Measurements from ENCODE around the gene SLC6A6.

Gene SLC6A6

DNA sequence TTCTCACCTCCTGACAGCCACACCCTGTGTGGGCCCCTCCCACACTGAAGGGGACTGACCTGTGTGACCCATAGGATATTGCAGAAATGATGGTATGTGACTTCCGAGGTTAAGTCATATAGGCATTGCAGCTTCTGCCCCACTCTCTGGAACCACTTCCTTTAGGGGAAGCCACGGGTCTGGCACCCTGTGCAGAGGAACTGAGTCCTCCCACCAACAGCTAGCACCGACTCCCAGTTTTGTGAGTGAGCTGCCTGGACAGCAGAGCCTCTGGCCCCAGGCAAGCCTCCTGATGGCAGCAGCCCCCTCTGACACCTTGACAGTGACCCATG lies 24.6 kb upstream of the SLC6A6 start:
- no peaks in the 10 kb centered on the region for H3K4me1 ChIP-seq (ENCODE audit: insufficient read depth, low read length, severe bottlenecking)
- H3K4me2 ChIP-seq (ENCODE audit: low read length) = no peak overlapping the region
- TF ChIP-seq EZH2 (IDR thresholded peaks at IDR 0.05; ENCODE audit: borderline replicate concordance, low read length) = no peak
- TF ChIP-seq, protein P1, sequence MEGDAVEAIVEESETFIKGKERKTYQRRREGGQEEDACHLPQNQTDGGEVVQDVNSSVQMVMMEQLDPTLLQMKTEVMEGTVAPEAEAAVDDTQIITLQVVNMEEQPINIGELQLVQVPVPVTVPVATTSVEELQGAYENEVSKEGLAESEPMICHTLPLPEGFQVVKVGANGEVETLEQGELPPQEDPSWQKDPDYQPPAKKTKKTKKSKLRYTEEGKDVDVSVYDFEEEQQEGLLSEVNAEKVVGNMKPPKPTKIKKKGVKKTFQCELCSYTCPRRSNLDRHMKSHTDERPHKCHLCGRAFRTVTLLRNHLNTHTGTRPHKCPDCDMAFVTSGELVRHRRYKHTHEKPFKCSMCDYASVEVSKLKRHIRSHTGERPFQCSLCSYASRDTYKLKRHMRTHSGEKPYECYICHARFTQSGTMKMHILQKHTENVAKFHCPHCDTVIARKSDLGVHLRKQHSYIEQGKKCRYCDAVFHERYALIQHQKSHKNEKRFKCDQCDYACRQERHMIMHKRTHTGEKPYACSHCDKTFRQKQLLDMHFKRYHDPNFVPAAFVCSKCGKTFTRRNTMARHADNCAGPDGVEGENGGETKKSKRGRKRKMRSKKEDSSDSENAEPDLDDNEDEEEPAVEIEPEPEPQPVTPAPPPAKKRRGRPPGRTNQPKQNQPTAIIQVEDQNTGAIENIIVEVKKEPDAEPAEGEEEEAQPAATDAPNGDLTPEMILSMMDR (IDR thresholded peaks at IDR 0.05; ENCODE audit: low read length) = no peak

GRCh38 chr3:14378415-14378814 lies 24.0 kb upstream of the SLC6A6 start:
- no peak overlapping the region for H3K27ac ChIP-seq (ENCODE audit: low read depth, low read length, poor library complexity, severe bottlenecking)
- TF ChIP-seq EZH2 (IDR thresholded peaks at IDR 0.05; ENCODE audit: borderline replicate concordance, low read length) = no peak
- TF ChIP-seq, protein P1 (IDR thresholded peaks at IDR 0.05; ENCODE audit: low read length) = no peak
- H3K27me3 ChIP-seq (ENCODE audit: insufficient read depth, low read length) = peaks cover 9% of the 10 kb centered on the region; the same call in 1 of the 2 replicates
- H3K4me3 ChIP-seq (ENCODE audit: low read depth, low read length, poor library complexity, severe bottlenecking) = no peak overlapping the region
- H3K4me1 ChIP-seq (ENCODE audit: insufficient read depth, low read length, severe bottlenecking) = no peaks in the 10 kb centered on the region
- no peaks in the 10 kb centered on the region for H4K20me1 ChIP-seq (ENCODE audit: insufficient read depth, low read length)
- H3K9me2 ChIP-seq (ENCODE audit: low read depth, low read length) = no peaks in the 10 kb centered on the region
- no peaks in the 10 kb centered on the region for H3K79me2 ChIP-seq (ENCODE audit: insufficient read depth, low read length)
- H3K9ac ChIP-seq (ENCODE audit: low read length) = no peak overlapping the region
- H3K4me2 ChIP-seq (ENCODE audit: low read length) = no peak overlapping the region
- no peaks in the 10 kb centered on the region for H3K9me3 ChIP-seq (ENCODE audit: low read length)
- no peaks in the 10 kb centered on the region for H3F3A ChIP-seq (ENCODE audit: insufficient read depth, low read length)
- H3K36me3 ChIP-seq (ENCODE audit: insufficient read depth, low read length) = no peaks in the 10 kb centered on the region
- H2AFZ ChIP-seq (ENCODE audit: low read length) = no peak overlapping the region

More for the DNA sequence above, 24.6 kb upstream of the SLC6A6 start:
- Histone ChIP-seq H3K27ac (ENCODE audit: low read depth, low read length, poor library complexity, severe bottlenecking) (no peak overlapping the region), H3K36me3 (ENCODE audit: insufficient read depth, low read length) (no peaks in the 10 kb centered on the region), H3K79me2 (ENCODE audit: insufficient read depth, low read length) (no peaks in the 10 kb centered on the region), H3K9me2 (ENCODE audit: low read depth, low read length) (no peaks in the 10 kb centered on the region), H4K20me1 (ENCODE audit: insufficient read depth, low read length) (no peaks in the 10 kb centered on the region), H2AFZ (ENCODE audit: low read length) (no peak overlapping the region), H3K9ac (ENCODE audit: low read length) (no peak overlapping the region), H3K9me3 (ENCODE audit: low read length) (no peaks in the 10 kb centered on the region), H3K4me3 (ENCODE audit: low read depth, low read length, poor library complexity, severe bottlenecking) (no peak overlapping the region), H3K27me3 (ENCODE audit: insufficient read depth, low read length) (0 out of 2 replicates have a peak, but pooled peaks cover 9% of the 10 kb centered on the region), H3F3A (ENCODE audit: insufficient read depth, low read length) (no peaks in the 10 kb centered on the region)

DNA sequence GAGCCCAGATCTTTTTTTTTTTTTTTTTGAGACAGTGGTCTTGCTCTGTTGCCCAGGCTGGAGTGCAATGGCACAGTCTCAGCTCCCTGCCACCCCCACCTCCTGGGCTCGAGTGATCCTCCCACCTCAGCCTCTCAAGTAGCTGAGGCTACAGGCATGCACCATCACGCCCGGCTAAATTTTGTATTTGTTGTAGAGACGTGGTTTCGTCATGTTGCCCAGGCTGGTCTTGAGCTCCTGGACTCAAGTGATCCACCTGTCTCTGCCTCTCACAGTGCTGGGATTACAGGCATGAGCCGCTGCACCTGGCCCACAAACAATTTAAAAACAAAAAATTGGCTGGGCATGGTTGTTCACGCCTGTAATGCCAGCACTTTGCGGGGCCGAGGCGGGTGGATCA lies 22.6 kb upstream of the SLC6A6 start:
- H3K4me1 ChIP-seq (ENCODE audit: insufficient read depth, low read length, severe bottlenecking) = no peaks in the 10 kb centered on the region
- TF ChIP-seq, protein P1 (IDR thresholded peaks at IDR 0.05; ENCODE audit: low read length) = no peak
- no peak for TF ChIP-seq EZH2 (IDR thresholded peaks at IDR 0.05; ENCODE audit: borderline replicate concordance, low read length)
- H3K9me3 ChIP-seq (ENCODE audit: low read length) = no peaks in the 10 kb centered on the region
- H3K79me2 ChIP-seq (ENCODE audit: insufficient read depth, low read length) = no peaks in the 10 kb centered on the region
- no peak overlapping the region for H3K9ac ChIP-seq (ENCODE audit: low read length)
- H3K4me3 ChIP-seq (ENCODE audit: low read depth, low read length, poor library complexity, severe bottlenecking) = no peak overlapping the region
- no peaks in the 10 kb centered on the region for H3K9me2 ChIP-seq (ENCODE audit: low read depth, low read length)
- no peak overlapping the region for H2AFZ ChIP-seq (ENCODE audit: low read length)
- H3K27me3 ChIP-seq (ENCODE audit: insufficient read depth, low read length) = peaks cover 5% of the 10 kb centered on the region; the same call in 1 of the 2 replicates
- no peaks in the 10 kb centered on the region for H4K20me1 ChIP-seq (ENCODE audit: insufficient read depth, low read length)
- no peaks in the 10 kb centered on the region for H3F3A ChIP-seq (ENCODE audit: insufficient read depth, low read length)
- no peak overlapping the region for H3K4me2 ChIP-seq (ENCODE audit: low read length)
- H3K27ac ChIP-seq (ENCODE audit: low read depth, low read length, poor library complexity, severe bottlenecking) = no peak overlapping the region
- no peaks in the 10 kb centered on the region for H3K36me3 ChIP-seq (ENCODE audit: insufficient read depth, low read length)

All from OCI-LY1 (cell line).